ENCODE results near the gene EFNA3. TPM values are rescaled to one million over a fixed set of nuclear protein-coding genes. Genes with fewer than 3 reads are reported as not detected.

The EFNA3 gene
- total and polyA plus RNA-seq, 9 of the 15 experiments (the other 6 are each of a cell fraction or from before 2014, with no cell fraction given): 0.59 to 7.9 (median 4.7) TPM

DNA sequence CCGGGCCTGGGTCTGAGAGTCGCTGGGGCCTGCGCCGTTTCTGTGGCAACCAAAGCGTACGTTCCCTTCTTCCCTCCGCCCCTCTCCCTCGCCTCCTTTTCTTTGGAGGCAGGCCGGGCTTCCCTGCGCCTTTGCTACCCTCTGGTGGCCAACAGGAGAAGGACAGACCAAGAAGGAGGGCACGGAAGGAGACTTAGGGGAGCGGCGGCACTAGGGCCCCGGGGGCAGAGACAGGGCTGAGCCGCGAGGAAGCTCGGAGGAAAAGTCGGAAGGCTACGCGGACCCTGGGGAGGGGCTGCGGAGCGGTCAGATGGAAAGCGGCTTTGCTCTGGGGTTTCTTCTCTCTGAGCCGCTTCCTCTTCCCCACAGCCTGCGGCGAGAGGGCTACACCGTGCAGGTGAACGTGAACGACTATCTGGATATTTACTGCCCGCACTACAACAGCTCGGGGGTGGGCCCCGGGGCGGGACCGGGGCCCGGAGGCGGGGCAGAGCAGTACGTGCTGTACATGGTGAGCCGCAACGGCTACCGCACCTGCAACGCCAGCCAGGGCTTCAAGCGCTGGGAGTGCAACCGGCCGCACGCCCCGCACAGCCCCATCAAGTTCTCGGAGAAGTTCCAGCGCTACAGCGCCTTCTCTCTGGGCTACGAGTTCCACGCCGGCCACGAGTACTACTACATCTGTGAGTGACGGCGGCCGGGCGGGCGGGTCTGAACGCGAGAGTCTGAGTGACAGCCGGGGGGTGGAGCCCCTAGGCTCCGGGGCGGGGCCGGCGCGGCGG is 6.3 kb downstream of the EFNA3 start (continued):
- TF ChIP-seq RHOXF2B (CRISPR knock-in tag; conservative IDR thresholded peaks at IDR 0.05) (no peak), SREBF1 (IDR thresholded peaks at IDR 0.05; ENCODE audit: borderline replicate concordance, low read depth, low read length) (no peak), RB1 (IDR thresholded peaks at IDR 0.05; ENCODE audit: low read depth) (peak; percentile 83), ZKSCAN3 (CRISPR knock-in tag; IDR thresholded peaks at IDR 0.05) (no peak), RFX7 (CRISPR knock-in tag; IDR thresholded peaks at IDR 0.05) (no peak), ZFP30 (CRISPR knock-in tag; IDR thresholded peaks at IDR 0.05; ENCODE audit: borderline replicate concordance) (no peak), HNRNPUL1 (IDR thresholded peaks at IDR 0.05; ENCODE audit: low read length) (no peak), ILF3 (IDR thresholded peaks at IDR 0.05; ENCODE audit: borderline replicate concordance) (no peak), ERF (CRISPR knock-in tag; IDR thresholded peaks at IDR 0.05) (no peak), TGIF2 (CRISPR knock-in tag; IDR thresholded peaks at IDR 0.05) (no peak), ZKSCAN8 (CRISPR knock-in tag; IDR thresholded peaks at IDR 0.05) (no peak), MED1 (CRISPR knock-in tag; IDR thresholded peaks at IDR 0.05; ENCODE audit: borderline replicate concordance) (no peak), RBBP5 (IDR thresholded peaks at IDR 0.05; ENCODE audit: borderline replicate concordance, insufficient read depth, low read length, poor library complexity, severe bottlenecking) (no peak), POLR2H (tag; IDR thresholded peaks at IDR 0.05; ENCODE audit: low read depth) (no peak), TAF7 (tag; IDR thresholded peaks at IDR 0.05) (no peak), ZNF124 (CRISPR knock-in tag; IDR thresholded peaks at IDR 0.05) (no peak), MEF2D (tag; conservative IDR thresholded peaks at IDR 0.05; ENCODE audit: low read depth) (no peak), SRSF3 (IDR thresholded peaks at IDR 0.05; ENCODE audit: insufficient read depth, low read length) (no peak)
- TF ChIP-seq, protein P1, sequence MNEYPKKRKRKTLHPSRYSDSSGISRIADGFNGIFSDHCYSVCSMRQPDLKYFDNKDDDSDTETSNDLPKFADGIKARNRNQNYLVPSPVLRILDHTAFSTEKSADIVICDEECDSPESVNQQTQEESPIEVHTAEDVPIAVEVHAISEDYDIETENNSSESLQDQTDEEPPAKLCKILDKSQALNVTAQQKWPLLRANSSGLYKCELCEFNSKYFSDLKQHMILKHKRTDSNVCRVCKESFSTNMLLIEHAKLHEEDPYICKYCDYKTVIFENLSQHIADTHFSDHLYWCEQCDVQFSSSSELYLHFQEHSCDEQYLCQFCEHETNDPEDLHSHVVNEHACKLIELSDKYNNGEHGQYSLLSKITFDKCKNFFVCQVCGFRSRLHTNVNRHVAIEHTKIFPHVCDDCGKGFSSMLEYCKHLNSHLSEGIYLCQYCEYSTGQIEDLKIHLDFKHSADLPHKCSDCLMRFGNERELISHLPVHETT (CRISPR knock-in tag; conservative IDR thresholded peaks at IDR 0.05 in 1 of 2, IDR thresholded peaks at IDR 0.05 in 1 of 2): no peak
- TF ChIP-seq, protein P2, sequence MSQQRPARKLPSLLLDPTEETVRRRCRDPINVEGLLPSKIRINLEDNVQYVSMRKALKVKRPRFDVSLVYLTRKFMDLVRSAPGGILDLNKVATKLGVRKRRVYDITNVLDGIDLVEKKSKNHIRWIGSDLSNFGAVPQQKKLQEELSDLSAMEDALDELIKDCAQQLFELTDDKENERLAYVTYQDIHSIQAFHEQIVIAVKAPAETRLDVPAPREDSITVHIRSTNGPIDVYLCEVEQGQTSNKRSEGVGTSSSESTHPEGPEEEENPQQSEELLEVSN (IDR thresholded peaks at IDR 0.05; ENCODE audit: borderline replicate concordance in 1 of 2, extremely low read depth in 1 of 2, insufficient read depth in 1 of 2, insufficient read length in 1 of 2, low read depth in 1 of 2, low read length in 1 of 2, poor library complexity in 1 of 2, severe bottlenecking in 1 of 2): peak in 1 of 2 experiments; percentile 7
- TF ChIP-seq, protein P3, sequence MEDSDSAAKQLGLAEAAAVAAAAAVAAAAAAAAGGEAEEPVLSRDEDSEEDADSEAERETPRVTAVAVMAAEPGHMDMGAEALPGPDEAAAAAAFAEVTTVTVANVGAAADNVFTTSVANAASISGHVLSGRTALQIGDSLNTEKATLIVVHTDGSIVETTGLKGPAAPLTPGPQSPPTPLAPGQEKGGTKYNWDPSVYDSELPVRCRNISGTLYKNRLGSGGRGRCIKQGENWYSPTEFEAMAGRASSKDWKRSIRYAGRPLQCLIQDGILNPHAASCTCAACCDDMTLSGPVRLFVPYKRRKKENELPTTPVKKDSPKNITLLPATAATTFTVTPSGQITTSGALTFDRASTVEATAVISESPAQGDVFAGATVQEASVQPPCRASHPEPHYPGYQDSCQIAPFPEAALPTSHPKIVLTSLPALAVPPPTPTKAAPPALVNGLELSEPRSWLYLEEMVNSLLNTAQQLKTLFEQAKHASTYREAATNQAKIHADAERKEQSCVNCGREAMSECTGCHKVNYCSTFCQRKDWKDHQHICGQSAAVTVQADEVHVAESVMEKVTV (CRISPR knock-in tag; IDR thresholded peaks at IDR 0.05): peak; percentile 98
- TF ChIP-seq, protein P4, sequence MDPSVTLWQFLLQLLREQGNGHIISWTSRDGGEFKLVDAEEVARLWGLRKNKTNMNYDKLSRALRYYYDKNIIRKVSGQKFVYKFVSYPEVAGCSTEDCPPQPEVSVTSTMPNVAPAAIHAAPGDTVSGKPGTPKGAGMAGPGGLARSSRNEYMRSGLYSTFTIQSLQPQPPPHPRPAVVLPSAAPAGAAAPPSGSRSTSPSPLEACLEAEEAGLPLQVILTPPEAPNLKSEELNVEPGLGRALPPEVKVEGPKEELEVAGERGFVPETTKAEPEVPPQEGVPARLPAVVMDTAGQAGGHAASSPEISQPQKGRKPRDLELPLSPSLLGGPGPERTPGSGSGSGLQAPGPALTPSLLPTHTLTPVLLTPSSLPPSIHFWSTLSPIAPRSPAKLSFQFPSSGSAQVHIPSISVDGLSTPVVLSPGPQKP (CRISPR knock-in tag; IDR thresholded peaks at IDR 0.05): no peak
